IMR-90 (cell line): ENCODE results near the gene NR4A3. TPM values are rescaled to one million over a fixed set of nuclear protein-coding genes. Genes with fewer than 3 reads are reported as not detected.

Experiments used
- ATAC-seq: fragments of 200-7000 bp; cut with Tn5 transposase; 2 replicates; pipeline ENCODE4 v1.9.1; 2020; ENCODE audit warnings: low read depth, mild to moderate bottlenecking, moderate library complexity
- BruUV-seq: library from RNA; stranded (reverse); fragments of 400-500 nt; replicated peaks from 2 replicates; lab custom pipeline; 2021; lab: Mats Ljungman, UMichigan
- CTCF ChIA-PET: fragments of 300-600 bp; formaldehyde crosslinking; extraction: SDS; loops from one replicate; lab custom pipeline; 2021; ENCODE audit warnings: antibody characterized with exemption; lab: Yijun Ruan, JAX
- POLR2A ChIA-PET: fragments of 300-600 bp; sonication (Branson Sonifier 250); formaldehyde crosslinking; loops from one replicate; lab custom pipeline; 2022; ENCODE audit warnings: antibody characterized with exemption; ENCODE audit not compliant: unreplicated experiment; lab: Charles Lee
- DNase-seq: peaks from one replicate; pipeline ENCODE4 v3.0.0; 2013
- H2AFZ ChIP-seq: replicated peaks from 2 replicates; pipeline ENCODE3; 2013; ENCODE audit warnings: low read length, mild to moderate bottlenecking; ENCODE audit not compliant: poor library complexity
- H2AK5ac ChIP-seq: 2 replicates; pipeline ENCODE4 v1.6.1; 2013; ENCODE audit warnings: low read depth, low read length, inconsistent platforms
- H2AK9ac ChIP-seq: replicated peaks from 2 replicates; pipeline ENCODE3; 2013; ENCODE audit warnings: mild to moderate bottlenecking, low read depth, low read length, moderate library complexity; ENCODE audit not compliant: poor library complexity
- H2BK120ac ChIP-seq: 2 replicates; pipeline ENCODE4 v1.6.1; 2013; ENCODE audit warnings: low read depth, low read length, inconsistent platforms
- H2BK15ac ChIP-seq: 3 replicates; pipeline ENCODE4 v1.6.1; 2013; ENCODE audit warnings: low read depth, low read length, inconsistent platforms
- H2BK20ac ChIP-seq: 2 replicates; pipeline ENCODE4 v1.6.1; 2013; ENCODE audit warnings: low read depth, mild to moderate bottlenecking, inconsistent platforms, low read length, moderate library complexity
- H2BK5ac ChIP-seq: 2 replicates; pipeline ENCODE4 v1.6.1; 2013; ENCODE audit warnings: mild to moderate bottlenecking, low read depth, low read length, inconsistent platforms; ENCODE audit not compliant: poor library complexity, severe bottlenecking
- H3K14ac ChIP-seq: replicated peaks from 2 replicates; pipeline ENCODE4 v1.6.1; 2013; ENCODE audit warnings: low read depth, low read length, inconsistent platforms
- H3K18ac ChIP-seq: 2 replicates; pipeline ENCODE4 v1.6.1; 2013; ENCODE audit warnings: low read depth, low read length, control low read depth
- H3K23ac ChIP-seq: 2 replicates; pipeline ENCODE4 v1.6.1; 2013; ENCODE audit warnings: low read depth, low read length, inconsistent platforms
- H3K27ac ChIP-seq: 2 replicates; pipeline ENCODE4 v1.5.1; 2013; ENCODE audit warnings: mild to moderate bottlenecking, control low read depth, low read length; ENCODE audit not compliant: insufficient read depth
- H3K27me3 ChIP-seq: 2 replicates; pipeline ENCODE4 v1.6.1; 2013; ENCODE audit warnings: low read length; ENCODE audit not compliant: control insufficient read depth, insufficient read depth
- H3K36me3 ChIP-seq: 2 replicates; pipeline ENCODE4 v1.6.1; 2013; ENCODE audit warnings: low read length, mixed read lengths; ENCODE audit not compliant: control insufficient read depth, insufficient read depth
- H3K4ac ChIP-seq: 2 replicates; pipeline ENCODE4 v1.6.1; 2013; ENCODE audit warnings: low read depth, low read length, inconsistent platforms
- H3K4me1 ChIP-seq: 2 replicates; pipeline ENCODE4 v1.6.1; 2013; ENCODE audit warnings: low read length, mixed read lengths; ENCODE audit not compliant: control insufficient read depth, insufficient read depth
- H3K4me2 ChIP-seq: 2 replicates; pipeline ENCODE4 v1.6.1; 2013; ENCODE audit warnings: low read depth, mild to moderate bottlenecking, control low read depth, low read length, moderate library complexity
- H3K4me3 ChIP-seq: 2 replicates; pipeline ENCODE4 v1.5.1; 2013; ENCODE audit warnings: low read depth, mild to moderate bottlenecking, control low read depth, low read length, moderate library complexity; ENCODE audit not compliant: insufficient read depth
- H3K56ac ChIP-seq: 2 replicates; pipeline ENCODE4 v1.6.1; 2013; ENCODE audit warnings: low read length, inconsistent platforms; ENCODE audit not compliant: insufficient read depth; ENCODE audit errors: extremely low read depth
- H3K79me1 ChIP-seq, 2 experiments: 2 replicates each; pipeline ENCODE4 v1.6.1; 2013; ENCODE audit warnings: low read length in 2 of 2, inconsistent platforms in 1 of 2, low read depth in 1 of 2
- H3K9ac ChIP-seq: 2 replicates; pipeline ENCODE4 v1.6.1; 2013; ENCODE audit warnings: low read depth, low read length, control low read depth
- H3K9me1 ChIP-seq: 2 replicates; pipeline ENCODE4 v1.6.1; 2013; ENCODE audit warnings: low read length, inconsistent platforms; ENCODE audit not compliant: insufficient read depth
- H3K9me3 ChIP-seq: 2 replicates; pipeline ENCODE4 v1.6.1; 2013; ENCODE audit warnings: low read length; ENCODE audit not compliant: control insufficient read depth, insufficient read depth
- H4K20me1 ChIP-seq: 2 replicates; pipeline ENCODE4 v1.6.1; 2013; ENCODE audit warnings: low read length, inconsistent platforms; ENCODE audit not compliant: insufficient read depth
- H4K5ac ChIP-seq: 2 replicates; pipeline ENCODE4 v1.6.1; 2013; ENCODE audit warnings: mild to moderate bottlenecking, low read depth, low read length, control low read depth
- H4K8ac ChIP-seq, 2 experiments: 2 replicates each; pipeline ENCODE4 v1.6.1; 2013; ENCODE audit warnings: low read depth in 2 of 2, low read length in 2 of 2, control low read depth in 1 of 2, inconsistent platforms in 1 of 2
- H4K91ac ChIP-seq: 2 replicates; pipeline ENCODE4 v1.6.1; 2013; ENCODE audit warnings: low read depth, low read length, inconsistent platforms; ENCODE audit not compliant: insufficient read depth
- ELK1 ChIP-seq: fragments of 150-350 bp; IDR thresholded peaks from 2 replicates; pipeline ENCODE4 v1.6.1; 2016; ENCODE audit warnings: low read depth, mild to moderate bottlenecking, low read length, moderate library complexity, borderline replicate concordance
- MAFK ChIP-seq: IDR thresholded peaks from 2 replicates; pipeline ENCODE4 v1.6.1; 2012; ENCODE audit warnings: low read depth, low read length, improper control_type of control experiment
- NFE2L2 ChIP-seq: fragments of 150-350 bp; IDR thresholded peaks from 2 replicates; pipeline ENCODE4 v1.6.1; 2016; ENCODE audit warnings: low read depth, mild to moderate bottlenecking, low read length
- POLR2A ChIP-seq: IDR thresholded peaks from 2 replicates; pipeline ENCODE4 v1.6.1; 2012; ENCODE audit warnings: mild to moderate bottlenecking, low read depth, low read length
- USF2 ChIP-seq: fragments of 150-350 bp; IDR thresholded peaks from 2 replicates; pipeline ENCODE4 v1.6.1; 2017; ENCODE audit warnings: mild to moderate bottlenecking, antibody characterized with exemption, low read length, low read depth
- WGBS, 2 experiments: methylation state at CpG; one replicate each; pipeline versions ENCODE4 v1.1.5 to v1.1.7; 2013; ENCODE audit warnings: missing lambda C conversion rate in 2 of 2; ENCODE audit not compliant: insufficient read length in 1 of 2; ENCODE audit errors: extremely low coverage in 2 of 2; 5-methylcytosine and 5-hydroxymethylcytosine counted together
- dilution Hi-C: fragments of 300-500 bp; cut with HindIII; formaldehyde crosslinking; loops from one replicate; pipeline ENCODE4 v1.14.3; 2018; ENCODE audit warnings: low sequenced_read_pairs; ENCODE audit not compliant: unreplicated experiment
- in situ Hi-C: fragments of 300-500 bp; cut with MboI; formaldehyde crosslinking; loops from 3 replicates; pipeline ENCODE4 v1.14.3; 2019; ENCODE audit warnings: low sequenced_read_pairs, inconsistent platforms, mixed read lengths
- intact Hi-C: fragments of 100-400 bp; cut with micrococcal nuclease; formaldehyde crosslinking; loops from 2 replicates; pipeline ENCODE4 v1.10.0; 2022
- polyA plus RNA-seq, 3 experiments: library from polyadenylated mRNA; depleted of rRNA; stranded (reverse); fragments of >200 nt; gene quantifications; 2 replicates each; pipeline ENCODE4 v1.2.3, GENCODE V29; 2012; ENCODE audit warnings: low replicate concordance in 1 of 3
- total RNA-seq: library from RNA; depleted of rRNA; stranded (reverse); fragments of >200 nt; gene quantifications from 2 replicates; pipeline ENCODE4 v1.2.3, GENCODE V29; 2012

Gene NR4A3
- total and polyA plus RNA-seq, 2 of the 4 experiments (the other 2 are of a cell fraction) = 0.27 to 0.54 TPM

DNA sequence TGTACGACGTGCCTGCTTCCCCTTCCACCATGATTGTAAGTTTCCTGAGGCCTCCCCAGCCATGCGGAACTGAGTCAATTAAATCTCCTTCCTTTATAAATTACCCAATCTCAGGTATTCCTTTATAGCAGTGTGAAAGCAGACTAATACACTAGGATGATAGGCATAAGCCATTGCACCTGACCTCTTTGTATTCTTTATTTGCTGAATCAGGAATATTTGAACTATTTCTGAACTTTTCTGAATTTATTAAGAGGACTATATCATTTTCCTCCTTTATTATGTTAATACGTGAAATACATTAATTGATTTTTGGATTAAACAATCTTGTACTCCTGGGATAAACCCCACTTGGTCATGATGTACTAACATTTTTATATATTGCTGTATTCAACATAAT is 28.2 kb upstream of the NR4A3 start:
- Histone ChIP-seq H3K79me1 (no peaks in the 10 kb centered on the region), H2AK5ac (no peak overlapping the region), H3K27ac (no peak overlapping the region), H3K23ac (no peak overlapping the region), H3K9me3 (no peaks in the 10 kb centered on the region), H3K9ac (no peak overlapping the region), H3K4me3 (no peak overlapping the region), H2BK120ac (no peak overlapping the region), H2AK9ac (no peak overlapping the region), H2AFZ (no peak overlapping the region), H3K4me2 (no peak overlapping the region), H4K8ac (no peak overlapping the region), H4K5ac (no peak overlapping the region), H2BK15ac (no peak overlapping the region), H3K27me3 (no peaks in the 10 kb centered on the region), H3K4ac (no peak overlapping the region), H3K56ac (no peak overlapping the region), H4K91ac (no peak overlapping the region), H3K36me3 (no peaks in the 10 kb centered on the region), H2BK5ac (no peak overlapping the region), H3K9me1 (no peaks in the 10 kb centered on the region), H3K14ac (no peak overlapping the region), H3K18ac (no peak overlapping the region), H2BK20ac (no peak overlapping the region), H4K20me1 (no peaks in the 10 kb centered on the region), H3K4me1 (no peaks in the 10 kb centered on the region)
- intact Hi-C loops = no loop called here
- POLR2A ChIA-PET = no interaction called here
- DNase-seq (no peak), ATAC-seq (no peak)
- in situ Hi-C loops = no loop called here
- TF ChIP-seq MAFK = peak; percentile 65
- no peak for TF ChIP-seq NFE2L2
- no peak for TF ChIP-seq ELK1
- no peak for TF ChIP-seq POLR2A
- TF ChIP-seq USF2 = no peak
- CTCF ChIA-PET = no interaction called here
- BruUV-seq = no TSS peak
- no CpG with 5 or more reads among the region's 4 CpGs for WGBS, 2 experiments
- dilution Hi-C loops = no loop called here
